ENCODE results near the gene DIP2A.
"Not testable (repeated sequence)": the region's sequence is repeated elsewhere in the genome, so short reads cannot be mapped to it uniquely, and the experiment has no call there.

DIP2A gene

GRCh38 chr21:46459356-46460112 is 843 bp downstream of the DIP2A start:
- no peaks in the 10 kb centered on the region for H3K27me3 ChIP-seq (ENCODE audit: insufficient read depth, low read length, poor library complexity)
- ATAC-seq (ENCODE audit: insufficient read depth, low read depth), result no peak
- peak overlapping the region; percentile 65 to 69; a peak in 3 of 4 replicates for H3K4me3 ChIP-seq (ENCODE audit: low read depth in 1 of 2, low read length in 2 of 2)
- H3K79me2 ChIP-seq (ENCODE audit: insufficient read depth, low read length), result peaks cover 83% of the 10 kb centered on the region
- peaks cover 42% of the 10 kb centered on the region for H3K36me3 ChIP-seq (ENCODE audit: insufficient read depth, low read length)
- H3K4me2 ChIP-seq (ENCODE audit: insufficient read depth, low read length), result peak overlapping the region; percentile 97
- peak overlapping the region; percentile 98 for H2AFZ ChIP-seq (ENCODE audit: low read depth, low read length)
- TF ChIP-seq CTCF (IDR thresholded peaks at IDR 0.05; ENCODE audit: borderline replicate concordance, extremely low read depth, low read length, poor library complexity, severe bottlenecking) (no peak), EZH2 (IDR thresholded peaks at IDR 0.05; ENCODE audit: borderline replicate concordance, low read depth, low read length, severe bottlenecking) (no peak)
- no peaks in the 10 kb centered on the region for H3K9me3 ChIP-seq (ENCODE audit: insufficient read depth, low read length, severe bottlenecking)
- no peak for DNase-seq
- H4K20me1 ChIP-seq (ENCODE audit: insufficient read depth, low read length), result peaks cover 10% of the 10 kb centered on the region; the same call in 1 of the 2 replicates
- H3K27ac ChIP-seq (ENCODE audit: low read length), result peak overlapping the region; percentile 56
- H3K4me1 ChIP-seq (ENCODE audit: insufficient read depth, low read length), result peaks cover 42% of the 10 kb centered on the region
- peak overlapping the region; percentile 98 for H3K9ac ChIP-seq (ENCODE audit: low read depth, low read length)

- Histone ChIP-seq H3K36me3 (ENCODE audit: insufficient read depth, low read length) (peaks cover 23% of the 10 kb centered on the region), H3K4me2 (ENCODE audit: insufficient read depth, low read length) (0 out of 2 replicates have a peak overlapping the region, but pooled peaks have one; percentile 97), H3K27ac (ENCODE audit: low read length) (no peak overlapping the region), H2AFZ (ENCODE audit: low read depth, low read length) (no peak overlapping the region), H3K4me1 (ENCODE audit: insufficient read depth, low read length) (peaks cover 32% of the 10 kb centered on the region), H3K9ac (ENCODE audit: low read depth, low read length) (no peak overlapping the region), H3K27me3 (ENCODE audit: insufficient read depth, low read length, poor library complexity) (no peaks in the 10 kb centered on the region), H4K20me1 (ENCODE audit: insufficient read depth, low read length) (peaks cover 10% of the 10 kb centered on the region; the same call in 1 of the 2 replicates), H3K4me3 (ENCODE audit: low read depth in 1 of 2, low read length in 2 of 2) (no peak overlapping the region), H3K9me3 (ENCODE audit: insufficient read depth, low read length, severe bottlenecking) (no peaks in the 10 kb centered on the region), H3K79me2 (ENCODE audit: insufficient read depth, low read length) (peaks cover 88% of the 10 kb centered on the region)
- DNase-seq (no peak), ATAC-seq (ENCODE audit: insufficient read depth, low read depth) (no peak)
- TF ChIP-seq CTCF (IDR thresholded peaks at IDR 0.05; ENCODE audit: borderline replicate concordance, extremely low read depth, low read length, poor library complexity, severe bottlenecking), result no peak
- no peak for TF ChIP-seq EZH2 (IDR thresholded peaks at IDR 0.05; ENCODE audit: borderline replicate concordance, low read depth, low read length, severe bottlenecking)
Observed at GRCh38 chr21:46461909-46462308, 3.2 kb downstream of the DIP2A start.

GRCh38 chr21:46465153-46465552 is 6.5 kb downstream of the DIP2A start:
- H3K9me3 ChIP-seq (ENCODE audit: insufficient read depth, low read length, severe bottlenecking); ATAC-seq (ENCODE audit: insufficient read depth, low read depth); H2AFZ ChIP-seq (ENCODE audit: low read depth, low read length); H3K27ac ChIP-seq (ENCODE audit: low read length); DNase-seq; H3K27me3 ChIP-seq (ENCODE audit: insufficient read depth, low read length, poor library complexity); H3K9ac ChIP-seq (ENCODE audit: low read depth, low read length); H3K4me3 ChIP-seq (ENCODE audit: low read depth in 1 of 2, low read length in 2 of 2); H4K20me1 ChIP-seq (ENCODE audit: insufficient read depth, low read length); H3K4me2 ChIP-seq (ENCODE audit: insufficient read depth, low read length): not testable (repeated sequence)
- peaks cover 27% of the 10 kb centered on the region; the same call in 1 of the 2 replicates for H3K36me3 ChIP-seq (ENCODE audit: insufficient read depth, low read length)
- peaks cover 16% of the 10 kb centered on the region for H3K4me1 ChIP-seq (ENCODE audit: insufficient read depth, low read length)
- H3K79me2 ChIP-seq (ENCODE audit: insufficient read depth, low read length), result peaks cover 81% of the 10 kb centered on the region

- Histone ChIP-seq H3K79me2 (ENCODE audit: insufficient read depth, low read length) (peaks cover 76% of the 10 kb centered on the region), H3K27me3 (ENCODE audit: insufficient read depth, low read length, poor library complexity) (no peaks in the 10 kb centered on the region), H3K4me3 (ENCODE audit: low read depth in 1 of 2, low read length in 2 of 2) (no peak overlapping the region), H3K27ac (ENCODE audit: low read length) (no peak overlapping the region), H3K9ac (ENCODE audit: low read depth, low read length) (no peak overlapping the region), H3K36me3 (ENCODE audit: insufficient read depth, low read length) (peaks cover 27% of the 10 kb centered on the region; the same call in 1 of the 2 replicates), H3K4me1 (ENCODE audit: insufficient read depth, low read length) (peaks cover 11% of the 10 kb centered on the region), H4K20me1 (ENCODE audit: insufficient read depth, low read length) (peaks cover 8% of the 10 kb centered on the region; the same call in 1 of the 2 replicates), H3K9me3 (ENCODE audit: insufficient read depth, low read length, severe bottlenecking) (no peaks in the 10 kb centered on the region), H2AFZ (ENCODE audit: low read depth, low read length) (no peak overlapping the region), H3K4me2 (ENCODE audit: insufficient read depth, low read length) (no peak overlapping the region)
- TF ChIP-seq EZH2 (IDR thresholded peaks at IDR 0.05; ENCODE audit: borderline replicate concordance, low read depth, low read length, severe bottlenecking) (no peak), CTCF (IDR thresholded peaks at IDR 0.05; ENCODE audit: borderline replicate concordance, extremely low read depth, low read length, poor library complexity, severe bottlenecking) (no peak)
- no peak for ATAC-seq (ENCODE audit: insufficient read depth, low read depth)
- DNase-seq, result no peak
Observed at GRCh38 chr21:46465651-46466050, 7.0 kb downstream of the DIP2A start.

All from DND-41 (cell line).